GM19455 (cell line): ENCODE data around the gene ETFB.
A peak's percentile ranks its signal among the peaks of the same experiment; 100 is the strongest.
"Not testable (repeated sequence)": the region's sequence is repeated elsewhere in the genome, so short reads cannot be mapped to it uniquely, and the experiment has no call there.

ENCODE experiments used
- ATAC-seq: cut with Tn5 transposase; IDR thresholded peaks from one replicate; pipeline ENCODE4 v1.9.1; 2021; ENCODE audit not compliant: unreplicated experiment

The ETFB gene

DNA sequence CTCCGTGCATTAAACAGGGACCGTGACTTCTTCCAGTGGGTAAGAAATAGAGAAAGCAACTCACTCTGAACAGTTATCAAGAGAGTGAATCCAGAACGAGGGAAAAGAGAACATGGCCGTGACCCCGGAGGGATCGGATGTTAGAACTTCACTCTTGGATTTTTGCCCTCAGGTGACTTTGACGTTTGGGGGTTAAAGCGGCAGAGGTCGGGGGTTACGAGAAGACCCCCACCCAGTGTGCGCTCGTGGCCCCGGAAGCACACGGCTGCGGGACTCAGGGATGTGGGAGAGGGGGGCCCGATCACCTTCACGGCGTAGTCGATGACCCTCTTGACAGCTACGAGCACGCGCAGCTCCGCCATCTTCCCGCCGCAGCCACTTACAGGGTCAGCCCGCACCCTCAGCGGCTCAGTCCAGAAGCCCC lies at the start of gene ETFB:
Gene ETFB (minus strand): TSS at position 424 of the 424 bp plus-strand sequence. CDS start 62 bp downstream, at position 362.
- no peak for ATAC-seq

DNA sequence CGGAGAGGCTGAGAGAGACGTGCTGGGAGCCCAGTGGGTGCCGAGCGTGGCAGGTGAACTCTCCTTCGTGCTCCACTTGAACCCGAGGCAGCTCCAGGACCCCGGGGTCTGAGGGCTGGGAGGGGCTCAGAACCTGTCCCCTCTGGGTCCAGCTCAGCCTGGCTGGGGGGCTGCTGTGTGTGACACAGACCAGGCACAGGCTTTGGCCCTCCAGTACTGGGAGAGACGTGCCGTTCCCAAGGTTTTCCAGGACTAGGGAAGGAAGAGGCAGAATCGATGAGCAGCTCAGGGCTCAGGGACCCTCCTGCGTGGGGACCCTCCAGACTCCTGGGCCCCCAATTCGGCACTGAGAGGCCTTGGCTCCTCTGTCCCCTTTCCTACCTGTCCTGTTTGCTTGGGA lies 49.0 kb upstream of the ETFB start:
- ATAC-seq = no peak

DNA sequence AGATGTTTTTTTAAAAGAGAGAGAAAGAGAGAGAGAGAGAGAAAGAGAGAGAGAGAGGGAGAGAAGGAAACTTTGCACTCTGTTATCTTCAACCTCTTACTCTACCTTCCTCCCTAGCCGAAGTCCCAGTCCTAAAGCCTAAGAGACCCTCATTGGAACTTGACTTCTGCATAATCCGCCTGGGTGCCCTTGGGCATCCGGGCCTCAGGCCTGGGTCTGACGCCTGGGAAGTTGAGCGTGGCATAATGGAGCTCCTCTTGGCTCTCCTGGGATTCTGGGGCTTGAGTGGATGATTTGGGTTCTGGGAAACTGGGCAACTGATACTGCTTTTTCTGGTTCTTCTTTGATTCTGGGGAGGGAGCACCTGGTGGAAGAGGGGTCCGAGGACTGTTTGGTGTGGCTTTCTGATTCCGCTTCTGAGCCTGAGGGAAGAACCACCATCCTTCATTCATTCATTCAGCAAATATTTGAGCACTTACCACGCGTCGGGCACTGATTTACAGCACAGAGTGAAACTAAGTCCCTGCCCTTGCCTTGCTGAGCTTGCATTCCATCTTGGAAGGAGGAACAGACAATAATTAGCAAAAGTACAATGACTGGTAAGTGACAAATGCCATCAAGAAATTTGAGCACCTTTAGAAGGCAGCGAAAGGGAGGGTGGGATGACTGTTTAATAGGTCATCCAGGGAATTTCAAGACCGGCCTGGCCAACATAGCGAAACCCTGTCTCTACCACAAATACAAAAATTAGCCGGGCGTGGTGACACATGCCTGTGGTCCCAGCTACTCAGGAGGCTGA lies 45.0 kb upstream of the ETFB start:
- ATAC-seq = no peak

DNA sequence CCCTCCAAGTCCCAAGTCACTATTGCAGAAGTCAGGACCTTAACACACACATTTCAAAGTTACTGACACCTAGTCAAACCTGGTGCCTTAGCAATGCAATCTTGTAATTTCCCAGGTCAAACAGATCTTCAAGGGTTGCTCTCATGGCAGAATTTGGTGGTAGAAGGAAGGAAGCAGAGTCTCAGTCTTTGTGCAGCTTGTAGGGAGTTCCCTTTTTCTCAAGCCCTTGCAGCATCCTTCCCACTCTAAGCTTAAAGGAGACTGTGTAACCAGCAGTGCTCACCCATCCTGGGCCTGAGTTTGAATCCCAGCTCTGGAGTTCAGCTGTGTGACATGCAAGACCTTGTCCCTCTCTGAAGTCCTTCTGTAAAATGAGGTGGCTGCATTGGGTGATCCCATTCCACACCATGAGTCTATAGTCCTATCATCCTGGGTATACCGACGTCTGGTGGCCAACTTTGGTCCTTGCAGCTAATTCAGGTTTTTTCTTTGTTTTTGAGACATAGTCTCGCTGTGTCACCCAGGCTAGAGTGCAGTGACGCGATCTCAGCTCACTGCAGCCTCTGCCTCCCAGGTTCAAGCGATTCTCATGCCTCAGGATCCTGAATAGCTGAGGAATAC lies 41.4 kb upstream of the ETFB start:
- ATAC-seq = no peak

DNA sequence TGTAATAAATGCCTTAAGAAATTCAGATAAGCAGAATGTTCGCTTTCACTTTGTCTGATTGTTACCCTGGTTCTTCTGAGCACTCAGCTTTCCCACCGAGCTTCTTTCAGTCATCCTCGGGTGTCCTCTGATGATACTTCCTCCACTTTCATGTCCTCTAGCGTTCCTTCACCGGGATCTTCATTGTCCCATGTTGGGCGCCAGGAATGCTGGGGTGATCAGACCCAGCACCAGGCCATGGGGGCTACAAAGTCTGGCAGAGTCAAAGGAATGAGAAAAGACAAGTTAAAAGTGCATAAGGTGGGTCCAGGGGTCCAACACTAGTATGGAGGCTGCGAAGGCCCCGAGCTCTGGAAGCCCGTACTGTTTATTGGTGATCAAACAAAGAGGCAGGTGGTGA lies 35.9 kb upstream of the ETFB start:
- ATAC-seq = no peak

DNA sequence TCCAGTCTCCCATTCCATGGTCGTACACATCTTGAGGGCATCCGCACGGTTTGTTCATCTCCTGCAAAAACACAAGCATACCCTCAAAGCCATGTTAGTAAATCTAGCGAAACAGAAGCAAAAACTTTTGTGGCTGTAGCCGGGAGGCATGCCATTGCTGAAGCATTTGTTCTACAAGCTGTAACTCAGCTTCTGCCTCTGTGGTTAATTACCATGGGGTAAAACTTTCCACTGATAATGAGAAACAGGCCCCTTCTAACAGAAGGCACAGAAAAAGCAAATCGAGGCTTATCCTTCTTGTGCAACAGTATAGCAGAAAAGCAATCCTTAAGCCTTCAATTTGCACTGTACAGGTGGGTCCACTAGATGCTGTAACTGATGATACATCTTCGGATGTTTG lies 33.7 kb upstream of the ETFB start:
- not testable (repeated sequence) for ATAC-seq

DNA sequence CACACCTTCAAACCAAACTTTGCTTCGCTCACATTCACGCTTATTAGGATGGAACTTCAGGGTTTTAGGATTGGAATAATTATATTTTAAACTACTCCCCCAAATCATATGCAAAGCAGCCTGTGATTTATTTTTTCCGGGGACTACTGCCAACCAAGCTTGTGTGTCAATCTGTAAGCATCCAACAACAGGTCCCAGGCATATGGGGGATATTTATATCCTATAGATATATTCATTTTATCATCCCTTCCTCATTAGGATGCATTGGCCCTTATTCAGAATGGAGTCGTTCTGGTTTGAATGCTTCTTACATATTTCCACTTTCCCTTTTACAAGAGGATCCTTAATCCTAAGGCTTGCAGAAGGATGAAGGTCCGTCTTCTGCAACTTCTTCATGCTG lies 33.0 kb upstream of the ETFB start:
- ATAC-seq = no peak

DNA sequence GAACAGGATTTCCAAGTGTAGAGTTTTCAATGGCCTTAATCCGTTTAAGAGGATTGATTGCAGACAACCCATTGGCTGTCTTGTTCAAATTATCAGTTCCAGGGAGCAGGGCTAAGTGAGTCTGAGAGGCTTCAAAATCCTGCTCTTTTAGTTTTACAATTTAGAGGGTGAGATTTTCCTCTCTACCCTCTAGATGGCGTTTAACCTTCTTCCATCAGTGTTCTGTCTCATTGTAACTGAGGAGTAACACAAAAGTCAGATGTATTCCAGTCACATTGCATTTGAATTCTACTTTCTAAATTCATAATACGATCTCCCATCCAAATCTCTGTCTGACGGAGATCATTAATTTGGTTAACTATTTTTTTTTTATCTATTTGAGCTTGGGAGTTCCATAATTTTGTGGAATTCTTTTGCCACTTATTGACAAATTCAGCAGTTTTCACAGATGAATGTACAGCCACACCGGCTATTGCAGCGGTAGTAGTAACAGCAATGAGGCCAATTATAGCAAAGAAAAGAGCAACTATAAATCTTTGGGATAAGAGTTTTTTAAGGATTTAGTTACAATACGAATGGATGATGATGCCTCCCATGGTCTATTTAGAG lies 32.0 kb upstream of the ETFB start:
- ATAC-seq = no peak

DNA sequence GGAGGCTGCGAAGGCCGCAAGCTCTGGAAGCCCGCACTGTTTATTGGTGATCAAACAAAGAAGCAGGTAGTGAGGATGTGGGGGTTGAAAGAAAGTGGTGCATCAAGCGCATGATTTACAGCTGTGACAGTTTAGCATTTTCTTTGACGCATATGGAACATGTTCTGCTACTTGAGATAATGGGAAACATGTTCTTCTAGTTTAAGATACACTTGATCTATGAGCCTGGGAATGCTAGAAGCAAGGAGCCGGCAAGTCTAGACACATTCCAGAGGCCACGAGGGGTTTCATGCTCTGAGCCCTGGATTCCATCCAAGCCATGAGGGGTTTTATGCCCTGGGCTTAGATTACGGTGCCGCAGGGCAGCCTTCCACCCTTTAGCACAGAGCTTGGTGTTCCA lies 31.3 kb upstream of the ETFB start:
- ATAC-seq = not testable (repeated sequence)

DNA sequence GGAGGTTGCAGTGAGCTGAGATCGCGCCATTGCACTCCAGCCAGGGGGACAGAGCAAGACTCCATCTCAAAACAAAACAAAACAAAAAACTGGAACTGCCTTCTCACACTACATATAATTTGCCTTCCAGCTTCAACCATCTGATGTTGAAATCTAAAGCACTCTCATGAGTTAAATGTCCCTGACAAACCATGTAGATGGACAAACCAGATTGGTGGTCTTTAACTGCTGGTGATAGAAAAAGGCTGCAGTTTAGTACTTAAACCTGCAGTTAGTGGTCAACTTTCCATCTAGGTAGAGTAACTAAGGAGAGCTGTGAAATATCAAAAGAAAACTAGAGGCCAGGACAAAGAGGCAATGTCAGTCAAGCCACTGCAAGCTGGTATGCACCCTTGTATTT lies 30.0 kb upstream of the ETFB start:
- ATAC-seq = no peak

DNA sequence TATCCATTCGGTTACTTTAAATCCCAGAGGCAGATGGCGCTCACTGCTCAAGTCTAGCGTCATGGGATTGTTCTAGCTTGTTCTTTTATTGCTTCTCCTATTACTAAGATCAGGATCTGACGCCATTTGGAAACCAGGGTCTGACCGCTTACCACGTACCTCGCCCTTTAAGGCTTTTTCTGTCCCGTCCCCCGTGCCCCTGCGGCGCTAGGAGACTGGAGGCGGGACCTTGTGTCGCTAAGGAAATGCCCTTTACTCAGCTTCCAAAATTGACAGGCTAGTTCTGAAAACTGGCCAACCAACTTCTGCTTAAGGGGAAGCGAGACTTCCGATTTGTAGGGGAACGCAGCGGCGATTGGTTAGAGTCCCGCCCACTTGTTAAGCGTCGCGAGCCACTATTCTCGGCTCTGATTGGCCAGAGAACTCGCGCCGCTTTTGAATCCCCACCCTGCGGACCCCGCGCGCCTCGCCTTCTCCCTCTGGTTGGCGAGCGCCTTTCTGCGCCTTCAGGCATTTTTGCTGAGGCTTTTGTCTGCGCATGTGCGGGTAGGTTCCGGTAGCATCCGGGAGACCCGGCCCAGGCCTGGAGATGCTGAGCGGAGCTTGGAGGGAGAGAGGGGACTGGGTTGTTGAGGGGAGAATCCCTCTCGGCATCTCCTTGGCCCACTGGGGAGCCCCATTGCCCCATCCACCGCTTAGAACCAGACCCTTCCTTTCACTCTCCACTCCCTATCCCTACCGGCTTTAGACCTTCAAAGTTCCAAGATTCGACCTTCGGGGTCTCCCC lies 28.1 kb upstream of the ETFB start:
- peak; percentile 78 for ATAC-seq

DNA sequence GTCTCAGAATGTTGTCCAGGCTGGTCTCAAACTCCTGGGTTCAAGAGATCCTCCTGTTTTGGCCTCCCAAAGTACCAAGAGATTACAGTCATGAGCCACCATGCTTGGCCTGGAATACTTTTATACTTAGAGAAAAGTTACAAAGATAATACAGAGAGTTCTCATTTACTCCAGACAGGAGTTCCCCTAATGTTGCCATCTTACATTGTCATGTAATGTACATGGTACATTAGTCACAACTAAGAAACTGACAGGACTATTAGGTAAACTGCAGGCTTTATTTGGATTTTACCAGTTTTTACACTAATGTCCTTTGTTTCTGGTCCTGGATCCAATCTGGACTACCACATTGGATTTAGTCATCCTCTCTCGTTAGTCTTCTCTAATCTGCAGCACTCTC lies 26.5 kb upstream of the ETFB start:
- no peak for ATAC-seq

DNA sequence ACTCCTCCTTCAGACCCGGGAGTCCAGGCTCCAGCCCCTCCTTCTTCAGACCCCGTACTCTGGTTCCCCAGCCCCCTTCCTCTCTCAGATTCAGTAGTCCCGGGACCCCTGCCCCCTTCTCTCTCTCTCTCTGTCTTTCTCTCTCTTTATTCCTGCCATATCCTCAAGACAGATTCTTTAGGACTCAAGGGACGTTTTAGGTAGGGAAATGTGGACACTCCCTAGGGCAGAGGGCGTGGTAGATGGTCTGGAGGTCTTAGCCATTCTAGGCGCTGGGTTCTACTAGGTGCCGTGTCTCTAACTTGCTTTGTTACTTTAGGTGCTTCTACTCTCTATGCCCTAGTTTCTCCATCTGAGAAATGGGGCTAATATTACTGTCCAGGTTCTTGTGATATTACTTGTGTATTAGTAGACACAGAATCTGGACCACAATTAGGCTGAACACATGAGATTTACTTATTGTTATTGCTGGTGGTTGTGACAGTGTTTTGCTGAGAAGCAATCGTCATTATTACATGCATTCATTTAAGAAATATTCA lies 25.0 kb upstream of the ETFB start:
- no peak for ATAC-seq

DNA sequence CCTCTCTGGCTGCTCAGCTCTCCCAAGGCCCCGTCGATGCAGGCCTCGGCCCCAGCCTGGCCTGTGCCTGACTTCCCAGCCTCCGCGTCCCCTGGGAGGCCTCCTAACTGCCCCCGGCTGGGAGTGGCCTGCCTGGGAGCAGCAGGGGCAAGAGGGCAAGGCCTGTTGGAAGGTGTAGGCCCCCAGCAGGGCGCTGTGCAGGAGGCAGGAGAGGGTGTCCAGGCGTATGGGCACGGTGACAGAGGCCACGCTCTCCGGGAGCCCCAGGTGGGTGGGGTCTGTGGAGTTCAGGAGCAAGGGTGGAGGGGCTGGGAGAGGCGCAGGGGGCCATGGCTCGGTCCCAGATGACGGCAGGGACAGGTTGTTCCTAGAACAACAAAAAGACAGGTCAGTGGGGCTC lies 23.0 kb upstream of the ETFB start:
- ATAC-seq = no peak

DNA sequence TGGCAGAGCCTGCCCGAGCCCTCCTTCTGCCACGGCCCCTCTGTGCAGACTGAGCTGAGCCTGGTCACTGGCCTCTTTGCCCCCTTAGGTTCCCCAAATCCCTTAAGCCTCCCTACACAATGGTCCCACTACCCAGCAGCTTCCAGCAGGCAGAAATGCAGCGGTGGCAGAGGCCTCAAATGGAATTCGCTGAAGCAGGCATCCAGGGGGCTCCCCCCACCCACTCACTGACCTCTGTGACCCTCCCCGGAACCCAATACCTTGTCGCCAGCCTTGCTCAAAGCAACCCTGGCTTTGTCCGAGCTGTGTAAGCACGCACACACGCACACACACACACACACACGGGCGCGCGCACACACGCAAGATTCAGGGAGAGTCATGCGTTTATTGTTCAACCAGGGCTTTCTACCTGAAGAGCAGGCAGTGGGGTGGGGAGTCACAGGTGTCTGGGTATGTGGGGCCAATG lies 21.8 kb upstream of the ETFB start, which contains the start of gene LIM2:
Gene LIM2 (minus strand): TSS at position 51 of the 466 bp plus-strand sequence. CDS start 531 bp downstream, outside the sequence.
- ATAC-seq = no peak

DNA sequence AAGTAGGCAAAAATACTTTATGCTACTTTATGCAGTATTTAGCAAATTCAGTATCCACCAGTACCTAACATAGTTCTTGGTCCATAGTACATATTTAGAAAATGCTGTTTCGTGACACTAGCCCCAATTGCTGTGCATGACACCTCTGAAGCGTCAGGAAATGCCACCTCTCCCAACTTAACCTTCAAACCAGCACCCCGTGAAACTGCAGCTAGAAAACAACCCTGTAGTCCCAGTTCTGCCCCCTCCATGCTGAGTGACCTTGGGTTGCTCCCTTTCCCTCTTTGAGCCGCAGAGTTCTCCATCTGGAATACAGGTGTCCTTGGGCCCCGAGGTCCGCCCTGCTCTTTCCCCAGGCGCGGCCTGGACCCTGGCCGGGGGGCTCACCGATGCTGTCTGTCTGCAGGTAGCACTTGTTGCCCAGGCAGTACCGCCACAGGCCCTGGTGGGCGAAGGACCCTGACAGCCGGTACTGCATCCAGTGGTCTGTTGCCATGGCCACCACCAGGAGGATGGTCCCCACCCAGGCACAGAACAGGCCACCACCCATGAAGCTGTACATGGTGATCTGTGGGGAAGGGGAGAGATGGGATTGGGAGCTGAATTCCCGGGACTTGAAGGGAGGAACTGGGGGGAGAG lies 20.8 kb upstream of the ETFB start:
- ATAC-seq = no peak

DNA sequence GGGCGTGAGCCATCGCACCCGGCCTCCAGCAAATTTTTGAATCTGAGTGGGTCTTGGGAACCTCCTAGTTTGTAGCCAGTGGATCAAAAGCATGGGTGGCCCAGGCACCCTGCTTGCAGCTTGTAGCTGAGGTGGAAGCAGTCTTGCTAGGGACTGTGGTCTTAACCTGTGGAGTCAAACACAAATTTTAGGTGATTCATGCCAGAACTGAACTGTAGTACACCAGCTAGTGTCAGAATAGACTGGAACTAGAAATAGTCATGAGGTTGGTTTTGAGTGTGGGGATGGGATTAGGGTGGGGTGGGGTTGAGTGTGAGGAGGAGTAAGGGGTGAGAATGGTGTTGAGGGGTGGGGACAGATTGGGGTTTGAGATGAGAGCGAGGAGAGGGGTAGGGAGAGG lies 15.8 kb upstream of the ETFB start:
- ATAC-seq = no peak

DNA sequence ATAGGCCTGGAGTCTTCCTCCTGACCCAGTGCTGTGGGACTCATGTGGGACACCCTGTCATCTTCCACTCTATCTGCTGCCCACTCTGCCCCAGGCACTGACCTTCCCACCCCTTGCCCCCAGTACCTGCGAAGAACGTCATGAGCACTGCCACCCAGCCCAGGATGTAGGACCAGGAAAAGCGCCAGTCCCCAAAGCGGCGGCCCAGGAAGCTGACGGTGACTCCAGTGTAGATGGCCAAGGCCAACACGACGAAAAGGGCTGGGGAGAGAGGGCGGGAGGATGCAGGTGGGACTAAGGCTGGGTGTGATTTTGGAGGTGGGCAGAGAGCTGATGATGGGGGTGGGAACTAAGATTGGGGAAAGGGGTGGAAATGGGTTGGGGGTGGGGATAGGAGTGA lies 14.2 kb upstream of the ETFB start:
- ATAC-seq = no peak

DNA sequence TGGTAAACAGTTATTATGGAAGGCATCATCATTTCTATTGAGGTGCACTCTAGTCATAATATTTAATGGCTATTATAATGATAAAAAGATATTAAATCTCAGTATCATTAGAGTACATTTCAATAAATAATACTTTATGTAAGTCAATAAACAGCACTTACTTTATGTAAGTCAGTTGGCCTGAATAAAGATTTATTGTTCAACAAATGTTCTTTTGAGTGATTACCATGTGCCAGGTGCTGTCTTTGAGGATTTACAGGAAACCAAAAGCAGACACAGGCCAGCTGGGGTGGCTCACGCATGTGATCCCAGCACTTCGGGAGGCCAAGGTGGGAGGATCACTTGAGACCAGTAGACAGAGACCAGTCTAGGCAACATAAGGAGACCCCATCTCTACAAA lies 11.2 kb upstream of the ETFB start:
- no peak for ATAC-seq

DNA sequence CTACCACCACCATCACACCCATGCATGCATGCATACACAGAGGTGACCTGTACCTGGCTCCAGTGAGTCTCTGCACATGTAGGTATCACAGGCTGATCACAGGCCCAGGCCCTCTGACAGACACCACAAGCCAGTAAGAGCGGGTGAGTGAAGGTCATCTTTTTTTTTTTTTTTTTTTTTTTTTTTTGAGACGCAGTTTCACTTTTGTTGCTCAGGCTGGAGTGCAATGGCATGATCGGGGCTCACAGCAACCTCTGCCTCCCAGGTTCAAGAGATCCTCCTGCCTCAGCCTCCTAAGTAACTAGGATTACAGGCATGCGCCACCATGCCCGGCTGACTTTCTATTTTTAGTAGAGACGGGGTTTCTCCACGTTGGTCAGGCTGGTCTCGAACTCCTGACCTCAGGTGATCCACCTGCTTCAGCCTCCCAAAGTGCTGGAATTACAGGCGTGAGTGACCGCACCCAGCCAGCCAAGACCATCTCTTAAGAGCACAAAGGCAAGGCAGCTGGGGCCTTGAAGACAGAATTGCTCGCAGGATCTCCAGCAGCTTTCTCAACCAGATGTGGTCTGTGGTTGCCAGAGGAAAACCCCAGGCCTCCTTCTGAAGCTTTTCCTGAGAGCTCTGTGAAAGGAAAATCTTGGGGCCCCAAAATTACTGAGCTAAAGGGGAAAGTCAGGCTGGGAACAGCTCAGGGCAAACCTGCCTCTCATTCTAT lies 9.5 kb upstream of the ETFB start:
- ATAC-seq = no peak
